AG08395 (cell line): Measurements from ENCODE around the gene CCL1.

Experiments
- DNase-seq: peaks from one replicate; pipeline ENCODE4 v3.0.0; 2012; ENCODE audit warnings: mixed read lengths, low spot score

The CCL1 gene

GRCh38 chr17:34382621-34383124 lies 19.6 kb upstream of the CCL1 start:
- no peak for DNase-seq

- no peak for DNase-seq
Measured at GRCh38 chr17:34379868-34380267, 16.8 kb upstream of the CCL1 start.

GRCh38 chr17:34378664-34379101 lies 15.7 kb upstream of the CCL1 start:
- no peak for DNase-seq

- no peak for DNase-seq
Measured at GRCh38 chr17:34377078-34377823, 14.2 kb upstream of the CCL1 start.

- DNase-seq, result no peak
Measured at GRCh38 chr17:34375426-34375997, 12.5 kb upstream of the CCL1 start.

GRCh38 chr17:34374457-34374856 lies 11.4 kb upstream of the CCL1 start:
- no peak for DNase-seq

- no peak for DNase-seq
Measured at GRCh38 chr17:34371405-34372100, 8.5 kb upstream of the CCL1 start.

- DNase-seq, result no peak
Measured at GRCh38 chr17:34370997-34371395, 8.0 kb upstream of the CCL1 start.

- DNase-seq, result no peak
Measured at GRCh38 chr17:34370376-34370996, 7.5 kb upstream of the CCL1 start.

GRCh38 chr17:34369571-34369970 lies 6.5 kb upstream of the CCL1 start:
- DNase-seq, result no peak

GRCh38 chr17:34368946-34369500 lies 6.0 kb upstream of the CCL1 start:
- DNase-seq, result no peak

GRCh38 chr17:34368196-34368945 lies 5.3 kb upstream of the CCL1 start:
- no peak for DNase-seq

- DNase-seq, result no peak
Measured at GRCh38 chr17:34367486-34368195, 4.6 kb upstream of the CCL1 start.

- no peak for DNase-seq
Measured at GRCh38 chr17:34366529-34367107, 3.6 kb upstream of the CCL1 start.

- DNase-seq, result no peak
Measured at GRCh38 chr17:34366010-34366409, 3.0 kb upstream of the CCL1 start.

- DNase-seq, result no peak
Measured at GRCh38 chr17:34365340-34365739, 2.3 kb upstream of the CCL1 start.

- DNase-seq, result no peak
Measured at GRCh38 chr17:34364751-34365150, 1.7 kb upstream of the CCL1 start.

GRCh38 chr17:34361478-34362061 lies 1.5 kb downstream of the CCL1 start:
- DNase-seq, result peak; percentile 90

GRCh38 chr17:34360601-34361270 lies 2.3 kb downstream of the CCL1 start:
- DNase-seq, result no peak

GRCh38 chr17:34358631-34359030 lies 4.4 kb downstream of the CCL1 start:
- DNase-seq, result no peak
